Lower leg skin (tissue), 3 donors: Measurements from ENCODE around the gene ASAP3.

Experiments
- POLR2A ChIP-seq, 2 donors: fragments of 450-650 bp; IDR thresholded peaks; one replicate each; pipeline ENCODE4 v1.6.1; 2016 to 2017; ENCODE audit warnings: antibody characterized with exemption in 2 of 2, mild to moderate bottlenecking in 1 of 2, moderate library complexity in 1 of 2
- TF ChIP-seq, protein P1 (sequence below), 3 donors: fragments of 450-650 bp; IDR thresholded peaks; one replicate each; pipeline ENCODE4 v1.5.1; 2016; ENCODE audit warnings: antibody characterized with exemption in 3 of 3, mild to moderate bottlenecking in 3 of 3, moderate library complexity in 2 of 3

DNA sequence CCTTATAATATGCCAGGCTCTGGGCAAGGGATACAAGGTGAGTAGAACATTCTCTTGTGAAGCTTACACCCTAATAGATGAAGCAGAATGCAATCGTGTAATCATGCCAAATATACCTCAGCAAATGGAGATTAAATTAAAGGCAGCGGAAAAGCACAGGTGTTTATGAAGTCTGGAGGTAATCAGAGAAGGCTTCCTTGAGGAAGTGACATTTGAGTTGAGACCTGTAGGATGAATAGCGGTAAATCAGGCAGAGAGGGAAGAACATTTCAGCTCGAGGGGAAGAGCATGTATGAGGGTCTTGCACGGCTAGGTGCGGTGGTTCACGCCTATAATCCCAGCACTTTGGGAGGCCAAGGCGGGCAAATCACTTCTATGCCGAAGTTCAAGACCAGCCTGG lies 33.6 kb upstream of the ASAP3 start:
- TF ChIP-seq, protein P1, sequence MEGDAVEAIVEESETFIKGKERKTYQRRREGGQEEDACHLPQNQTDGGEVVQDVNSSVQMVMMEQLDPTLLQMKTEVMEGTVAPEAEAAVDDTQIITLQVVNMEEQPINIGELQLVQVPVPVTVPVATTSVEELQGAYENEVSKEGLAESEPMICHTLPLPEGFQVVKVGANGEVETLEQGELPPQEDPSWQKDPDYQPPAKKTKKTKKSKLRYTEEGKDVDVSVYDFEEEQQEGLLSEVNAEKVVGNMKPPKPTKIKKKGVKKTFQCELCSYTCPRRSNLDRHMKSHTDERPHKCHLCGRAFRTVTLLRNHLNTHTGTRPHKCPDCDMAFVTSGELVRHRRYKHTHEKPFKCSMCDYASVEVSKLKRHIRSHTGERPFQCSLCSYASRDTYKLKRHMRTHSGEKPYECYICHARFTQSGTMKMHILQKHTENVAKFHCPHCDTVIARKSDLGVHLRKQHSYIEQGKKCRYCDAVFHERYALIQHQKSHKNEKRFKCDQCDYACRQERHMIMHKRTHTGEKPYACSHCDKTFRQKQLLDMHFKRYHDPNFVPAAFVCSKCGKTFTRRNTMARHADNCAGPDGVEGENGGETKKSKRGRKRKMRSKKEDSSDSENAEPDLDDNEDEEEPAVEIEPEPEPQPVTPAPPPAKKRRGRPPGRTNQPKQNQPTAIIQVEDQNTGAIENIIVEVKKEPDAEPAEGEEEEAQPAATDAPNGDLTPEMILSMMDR (IDR thresholded peaks at IDR 0.05): no peak
- no peak for TF ChIP-seq POLR2A (IDR thresholded peaks at IDR 0.05)
